Stimulated activated CD4-positive, alpha-beta T cell treated with anti-CD3 and anti-CD28 coated beads, Interleukin-1b, Interleukin-23, amount 100 ng/mL, for 48 hours (primary cell): ENCODE measurements around the gene HVCN1.
"Not testable (repeated sequence)": the region's sequence is repeated elsewhere in the genome, so short reads cannot be mapped to it uniquely, and the experiment has no call there.

Source experiments
- DNase-seq: peaks from one replicate; pipeline ENCODE4 v3.0.0-alpha.2; 2020

HVCN1 gene

GRCh38 chr12:110688446-110689280, at the start of gene HVCN1:
TSS of gene HVCN1 (minus strand) at chr12:110689115. CDS start at chr12:110683245, 5,870 bp downstream.
- DNase-seq = no peak

- no peak for DNase-seq
Observed at GRCh38 chr12:110737532-110737931, 48.6 kb upstream of the HVCN1 start.

- not testable (repeated sequence) for DNase-seq
Observed at GRCh38 chr12:110737016-110737415, 48.1 kb upstream of the HVCN1 start.

GRCh38 chr12:110733900-110734299, 45.0 kb upstream of the HVCN1 start:
- no peak for DNase-seq

GRCh38 chr12:110733089-110733715, 44.3 kb upstream of the HVCN1 start:
- no peak for DNase-seq

- DNase-seq = no peak
Observed at GRCh38 chr12:110732572-110732971, 43.7 kb upstream of the HVCN1 start.

- DNase-seq = no peak
Observed at GRCh38 chr12:110731479-110731878, 42.6 kb upstream of the HVCN1 start.

- no peak for DNase-seq
Observed at GRCh38 chr12:110728628-110729027, 39.7 kb upstream of the HVCN1 start.

GRCh38 chr12:110726708-110727369, 37.9 kb upstream of the HVCN1 start:
- no peak for DNase-seq

- no peak for DNase-seq
Observed at GRCh38 chr12:110726028-110726427, 37.1 kb upstream of the HVCN1 start.

- no peak for DNase-seq
Observed at GRCh38 chr12:110725267-110725666, 36.4 kb upstream of the HVCN1 start.

GRCh38 chr12:110722892-110723291, 34.0 kb upstream of the HVCN1 start:
- not testable (repeated sequence) for DNase-seq

- no peak for DNase-seq
Observed at GRCh38 chr12:110721570-110721969, 32.7 kb upstream of the HVCN1 start.

- no peak for DNase-seq
Observed at GRCh38 chr12:110720516-110720915, 31.6 kb upstream of the HVCN1 start.

GRCh38 chr12:110718222-110718908, 29.4 kb upstream of the HVCN1 start:
- DNase-seq = no peak

GRCh38 chr12:110717037-110717436, 28.1 kb upstream of the HVCN1 start:
- no peak for DNase-seq

- no peak for DNase-seq
Observed at GRCh38 chr12:110708917-110709316, 20.0 kb upstream of the HVCN1 start.

GRCh38 chr12:110705309-110705708, 16.4 kb upstream of the HVCN1 start:
- DNase-seq = no peak

GRCh38 chr12:110704750-110705149, 15.8 kb upstream of the HVCN1 start:
- no peak for DNase-seq

- DNase-seq = no peak
Observed at GRCh38 chr12:110704231-110704630, 15.3 kb upstream of the HVCN1 start.

GRCh38 chr12:110702081-110702480, 13.2 kb upstream of the HVCN1 start:
- DNase-seq = no peak

GRCh38 chr12:110699591-110700445, 10.9 kb upstream of the HVCN1 start:
- no peak for DNase-seq
